ENCODE results near the gene CXXC5. TPM values are rescaled to one million over a fixed set of nuclear protein-coding genes. Genes with fewer than 3 reads are reported as not detected.

Gene CXXC5
- total RNA-seq, 1 experiment from 2014 or later = 97.2 TPM

GRCh38 chr5:139676951-139677735 is 29.0 kb downstream of the CXXC5 start (continued):
- TF ChIP-seq ZNF396 (CRISPR knock-in tag; IDR thresholded peaks at IDR 0.05; ENCODE audit: borderline replicate concordance) = no peak
- TF ChIP-seq, protein P1, sequence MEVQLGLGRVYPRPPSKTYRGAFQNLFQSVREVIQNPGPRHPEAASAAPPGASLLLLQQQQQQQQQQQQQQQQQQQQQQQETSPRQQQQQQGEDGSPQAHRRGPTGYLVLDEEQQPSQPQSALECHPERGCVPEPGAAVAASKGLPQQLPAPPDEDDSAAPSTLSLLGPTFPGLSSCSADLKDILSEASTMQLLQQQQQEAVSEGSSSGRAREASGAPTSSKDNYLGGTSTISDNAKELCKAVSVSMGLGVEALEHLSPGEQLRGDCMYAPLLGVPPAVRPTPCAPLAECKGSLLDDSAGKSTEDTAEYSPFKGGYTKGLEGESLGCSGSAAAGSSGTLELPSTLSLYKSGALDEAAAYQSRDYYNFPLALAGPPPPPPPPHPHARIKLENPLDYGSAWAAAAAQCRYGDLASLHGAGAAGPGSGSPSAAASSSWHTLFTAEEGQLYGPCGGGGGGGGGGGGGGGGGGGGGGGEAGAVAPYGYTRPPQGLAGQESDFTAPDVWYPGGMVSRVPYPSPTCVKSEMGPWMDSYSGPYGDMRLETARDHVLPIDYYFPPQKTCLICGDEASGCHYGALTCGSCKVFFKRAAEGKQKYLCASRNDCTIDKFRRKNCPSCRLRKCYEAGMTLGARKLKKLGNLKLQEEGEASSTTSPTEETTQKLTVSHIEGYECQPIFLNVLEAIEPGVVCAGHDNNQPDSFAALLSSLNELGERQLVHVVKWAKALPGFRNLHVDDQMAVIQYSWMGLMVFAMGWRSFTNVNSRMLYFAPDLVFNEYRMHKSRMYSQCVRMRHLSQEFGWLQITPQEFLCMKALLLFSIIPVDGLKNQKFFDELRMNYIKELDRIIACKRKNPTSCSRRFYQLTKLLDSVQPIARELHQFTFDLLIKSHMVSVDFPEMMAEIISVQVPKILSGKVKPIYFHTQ (CRISPR knock-in tag; IDR thresholded peaks at IDR 0.05) = no peak

DNA sequence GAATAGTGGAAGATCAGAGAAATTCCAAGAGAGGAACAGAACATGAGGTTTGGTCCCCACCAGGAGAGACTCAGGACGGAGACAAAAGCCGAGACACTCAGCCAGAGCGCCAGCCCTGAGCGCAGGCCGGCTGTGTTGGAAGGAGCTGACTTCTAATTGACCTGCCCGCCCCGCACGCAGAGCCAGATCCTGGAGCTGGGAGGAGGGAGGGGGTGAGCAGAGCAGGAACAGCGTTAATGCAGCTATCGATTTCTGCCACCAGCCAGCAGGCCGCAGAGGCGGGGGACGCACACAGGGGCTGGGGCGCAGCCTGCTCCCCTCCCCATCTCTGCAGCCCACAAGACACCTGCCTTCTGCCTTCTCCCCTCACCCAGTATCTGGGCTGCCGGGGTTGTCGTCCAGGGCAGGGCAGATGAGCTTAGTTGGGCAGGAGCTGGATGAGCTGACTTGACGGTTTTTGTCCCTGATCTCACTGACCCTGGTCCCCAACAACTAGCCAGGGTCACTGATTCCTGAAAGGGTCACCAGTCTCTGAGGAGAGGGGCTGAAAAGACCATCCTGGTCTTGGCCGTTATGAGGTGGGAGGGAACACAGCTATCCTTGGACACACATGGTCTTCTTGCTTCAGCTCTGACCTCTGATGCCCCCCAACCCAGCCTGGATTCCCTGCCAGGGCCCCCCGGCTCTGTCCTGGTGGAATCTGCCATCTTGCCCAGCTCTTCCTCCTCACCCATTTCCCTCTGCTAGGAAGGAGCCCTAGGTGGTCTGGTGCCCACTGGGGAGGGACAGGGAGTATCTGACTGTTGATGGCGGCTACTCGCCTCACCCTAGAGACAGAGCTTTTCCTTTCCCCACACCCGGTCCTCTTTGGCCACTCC is 29.8 kb downstream of the CXXC5 start:
- H3K9me3 Mint-ChIP-seq = no peaks in the 10 kb centered on the region
- no peak for TF ChIP-seq SP1 (CRISPR knock-in tag; conservative IDR thresholded peaks at IDR 0.05)
- TF ChIP-seq FOXJ3 (CRISPR knock-in tag; IDR thresholded peaks at IDR 0.05; ENCODE audit: borderline replicate concordance) = no peak
- ChIA-PET CTCF (interaction anchor here (0.8 to 2.9 kb wide), 12 partner anchors 11 to 109 kb away, joined by 3 to 20 read pairs (median 6); no protein-coding TSS in a partner anchor), POLR2A (interaction anchor here (0.6 to 1.4 kb wide), 5 partner anchors 13 to 40 kb away, joined by 3 to 7 read pairs (median 3); partner anchors contain the start of gene CXXC5)
- peak overlapping the region; percentile 26 for H3K27ac Mint-ChIP-seq
- H3K4me1 Mint-ChIP-seq = peaks cover 42% of the 10 kb centered on the region
- H3K36me3 Mint-ChIP-seq = peaks cover 14% of the 10 kb centered on the region
- peak; percentile 26 for ATAC-seq
- DNase-seq (ENCODE audit: low spot score) = peak; percentile 50
- no peak overlapping the region for H3K4me3 Mint-ChIP-seq
- H3K27me3 Mint-ChIP-seq (ENCODE audit: low read depth) = no peaks in the 10 kb centered on the region

DNA sequence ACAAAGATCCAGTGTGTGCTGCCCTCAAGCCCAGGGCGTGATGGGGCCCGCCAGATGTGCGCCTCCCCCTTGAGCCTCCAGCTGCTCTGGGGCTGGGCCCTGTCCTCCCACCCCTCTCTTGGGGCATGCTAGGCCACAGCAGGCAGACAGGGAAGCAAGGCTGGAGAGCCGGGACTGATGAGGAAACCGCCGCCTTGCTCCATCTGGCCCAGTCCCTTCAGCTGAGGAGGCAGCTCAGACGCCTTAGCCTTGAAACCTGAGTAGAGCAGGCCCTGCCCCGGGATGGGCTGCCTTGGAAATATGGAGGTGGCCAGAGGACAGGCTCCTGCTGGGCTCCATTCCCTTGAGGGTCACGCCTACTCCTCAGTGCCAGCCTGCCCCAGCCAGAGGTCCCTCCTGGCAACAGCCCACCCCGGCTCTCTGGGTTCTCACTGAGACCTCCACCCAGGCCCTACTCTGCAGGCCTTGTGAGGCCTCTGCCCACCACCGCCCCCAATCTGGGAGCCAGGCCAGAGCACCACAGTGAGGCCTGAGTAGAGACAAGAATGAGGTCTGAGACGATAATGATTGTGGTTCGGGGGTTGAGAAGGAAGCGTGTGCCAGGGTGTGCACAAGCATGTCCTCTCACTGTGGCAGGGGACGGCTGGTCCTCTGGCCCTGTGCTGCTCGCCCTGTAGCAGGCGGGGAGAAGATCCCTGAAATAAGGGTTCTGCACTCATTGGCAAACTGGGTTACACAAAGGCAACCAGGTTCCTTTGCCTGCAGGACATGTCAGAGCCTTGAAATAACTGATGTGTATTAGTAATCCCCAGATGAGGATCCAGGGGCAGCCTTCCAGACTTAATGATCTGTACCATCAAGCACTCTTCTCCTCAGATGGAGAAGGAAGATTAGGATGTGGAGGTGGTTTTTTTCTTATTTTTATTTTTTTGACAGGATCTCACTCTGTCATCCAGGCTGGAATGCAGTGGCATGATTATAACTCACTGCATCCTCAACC is 30.9 kb downstream of the CXXC5 start:
- no peak overlapping the region for H3K4me3 Mint-ChIP-seq
- peak; percentile 50 for ATAC-seq
- no peaks in the 10 kb centered on the region for H3K9me3 Mint-ChIP-seq
- H3K4me1 Mint-ChIP-seq = peaks cover 48% of the 10 kb centered on the region
- CTCF ChIA-PET = interaction anchor here (1.0 to 2.9 kb wide), 10 partner anchors 10 to 108 kb away, joined by 3 to 20 read pairs (median 6); no protein-coding TSS in a partner anchor
- no peak overlapping the region for H3K27ac Mint-ChIP-seq
- H3K27me3 Mint-ChIP-seq (ENCODE audit: low read depth) = no peaks in the 10 kb centered on the region
- peaks cover 22% of the 10 kb centered on the region for H3K36me3 Mint-ChIP-seq
- DNase-seq (ENCODE audit: low spot score) = peak; percentile 38
- POLR2A ChIA-PET = no interaction called here
- TF ChIP-seq, protein P2, sequence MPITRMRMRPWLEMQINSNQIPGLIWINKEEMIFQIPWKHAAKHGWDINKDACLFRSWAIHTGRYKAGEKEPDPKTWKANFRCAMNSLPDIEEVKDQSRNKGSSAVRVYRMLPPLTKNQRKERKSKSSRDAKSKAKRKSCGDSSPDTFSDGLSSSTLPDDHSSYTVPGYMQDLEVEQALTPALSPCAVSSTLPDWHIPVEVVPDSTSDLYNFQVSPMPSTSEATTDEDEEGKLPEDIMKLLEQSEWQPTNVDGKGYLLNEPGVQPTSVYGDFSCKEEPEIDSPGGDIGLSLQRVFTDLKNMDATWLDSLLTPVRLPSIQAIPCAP (CRISPR knock-in tag; IDR thresholded peaks at IDR 0.05) = no peak
- TF ChIP-seq, protein P3, sequence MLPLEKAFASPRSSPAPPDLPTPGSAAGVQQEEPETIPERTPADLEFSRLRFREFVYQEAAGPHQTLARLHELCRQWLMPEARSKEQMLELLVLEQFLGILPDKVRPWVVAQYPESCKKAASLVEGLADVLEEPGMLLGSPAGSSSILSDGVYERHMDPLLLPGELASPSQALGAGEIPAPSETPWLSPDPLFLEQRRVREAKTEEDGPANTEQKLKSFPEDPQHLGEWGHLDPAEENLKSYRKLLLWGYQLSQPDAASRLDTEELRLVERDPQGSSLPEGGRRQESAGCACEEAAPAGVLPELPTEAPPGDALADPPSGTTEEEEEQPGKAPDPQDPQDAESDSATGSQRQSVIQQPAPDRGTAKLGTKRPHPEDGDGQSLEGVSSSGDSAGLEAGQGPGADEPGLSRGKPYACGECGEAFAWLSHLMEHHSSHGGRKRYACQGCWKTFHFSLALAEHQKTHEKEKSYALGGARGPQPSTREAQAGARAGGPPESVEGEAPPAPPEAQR (CRISPR knock-in tag; IDR thresholded peaks at IDR 0.05) = no peak
- TF ChIP-seq E2F5 (CRISPR knock-in tag; IDR thresholded peaks at IDR 0.05) = no peak
- peak; percentile 85 for TF ChIP-seq PRDM15 (CRISPR knock-in tag; IDR thresholded peaks at IDR 0.05)
